PC-3 (cell line): ENCODE measurements around the gene HNRNPLL.
"Not testable (repeated sequence)": the region's sequence is repeated elsewhere in the genome, so short reads cannot be mapped to it uniquely, and the experiment has no call there.

Experiments
- EZH2 ChIP-seq: fragments of 300-600 bp; sonication (generic); IDR thresholded peaks from one replicate; pipeline ENCODE4 v1.6.1; 2017; ENCODE audit warnings: antibody characterized with exemption, mild to moderate bottlenecking, low read length; ENCODE audit not compliant: unreplicated experiment
- EZH2phosphoT487 ChIP-seq: fragments of 300-600 bp; sonication (generic); IDR thresholded peaks from 2 replicates; pipeline ENCODE4 v1.6.1; 2018; ENCODE audit warnings: mild to moderate bottlenecking, antibody characterized with exemption, low read length, borderline replicate concordance
- TF ChIP-seq, protein P1 (sequence below): fragments of 300-600 bp; sonication (generic); conservative IDR thresholded peaks from 2 replicates; pipeline ENCODE4 v1.5.1; 2017; ENCODE audit warnings: antibody characterized with exemption, low read depth, mild to moderate bottlenecking, low read length

DNA sequence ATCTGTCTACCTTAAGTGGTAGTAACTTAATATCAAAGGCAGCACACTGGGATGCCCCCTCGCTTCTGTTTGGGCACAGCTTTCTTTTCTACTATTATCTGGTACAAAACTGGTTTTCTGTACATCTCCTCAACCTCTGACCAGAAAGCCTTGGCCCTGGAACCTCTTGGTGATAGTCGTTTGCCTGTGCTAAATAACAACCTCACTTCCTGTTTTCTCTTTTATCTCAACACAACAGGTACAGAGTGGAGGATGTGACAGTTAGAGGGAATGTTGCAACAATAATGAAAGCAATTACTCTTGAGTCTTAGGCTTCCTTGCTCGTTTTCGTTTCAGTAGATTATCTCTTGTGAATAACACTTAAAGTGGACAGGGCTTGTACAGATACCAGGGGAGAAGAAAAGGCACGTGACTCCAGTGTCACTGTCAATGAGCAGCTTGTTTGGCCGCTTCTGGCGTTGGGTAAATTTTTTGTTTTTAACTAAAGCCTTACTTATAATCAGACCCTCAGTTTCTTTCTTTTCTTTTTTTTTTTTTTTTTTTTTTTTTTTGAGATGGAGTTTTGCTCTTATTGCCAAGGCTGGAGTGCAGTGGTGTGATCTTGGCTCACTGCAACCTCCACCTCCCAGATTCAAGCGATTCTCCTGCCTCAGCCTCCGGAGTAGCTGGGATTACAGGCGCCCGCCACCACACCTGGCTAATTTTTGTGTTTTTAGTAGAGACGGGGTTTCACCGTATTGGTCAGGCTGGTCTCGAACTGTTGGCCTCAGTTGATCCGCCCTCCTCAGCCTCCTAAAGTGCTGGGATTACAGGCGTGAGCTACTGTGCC lies 41.2 kb upstream of the HNRNPLL start:
- TF ChIP-seq, protein P1, sequence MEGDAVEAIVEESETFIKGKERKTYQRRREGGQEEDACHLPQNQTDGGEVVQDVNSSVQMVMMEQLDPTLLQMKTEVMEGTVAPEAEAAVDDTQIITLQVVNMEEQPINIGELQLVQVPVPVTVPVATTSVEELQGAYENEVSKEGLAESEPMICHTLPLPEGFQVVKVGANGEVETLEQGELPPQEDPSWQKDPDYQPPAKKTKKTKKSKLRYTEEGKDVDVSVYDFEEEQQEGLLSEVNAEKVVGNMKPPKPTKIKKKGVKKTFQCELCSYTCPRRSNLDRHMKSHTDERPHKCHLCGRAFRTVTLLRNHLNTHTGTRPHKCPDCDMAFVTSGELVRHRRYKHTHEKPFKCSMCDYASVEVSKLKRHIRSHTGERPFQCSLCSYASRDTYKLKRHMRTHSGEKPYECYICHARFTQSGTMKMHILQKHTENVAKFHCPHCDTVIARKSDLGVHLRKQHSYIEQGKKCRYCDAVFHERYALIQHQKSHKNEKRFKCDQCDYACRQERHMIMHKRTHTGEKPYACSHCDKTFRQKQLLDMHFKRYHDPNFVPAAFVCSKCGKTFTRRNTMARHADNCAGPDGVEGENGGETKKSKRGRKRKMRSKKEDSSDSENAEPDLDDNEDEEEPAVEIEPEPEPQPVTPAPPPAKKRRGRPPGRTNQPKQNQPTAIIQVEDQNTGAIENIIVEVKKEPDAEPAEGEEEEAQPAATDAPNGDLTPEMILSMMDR: not testable (repeated sequence)
- TF ChIP-seq EZH2, EZH2phosphoT487: not testable (repeated sequence)
